A673 (cell line): ENCODE measurements around the gene ASTN2.

Experiments used
- CTCF ChIP-seq: fragments of 300-800, 200-600 bp; sonication (generic); conservative IDR thresholded peaks from 2 replicates; pipeline ENCODE4 v1.5.1; 2017; ENCODE audit warnings: low read depth, mild to moderate bottlenecking, antibody characterized with exemption, low read length, moderate library complexity, mixed read lengths
- EZH2 ChIP-seq: fragments of 200-600 bp; sonication (generic); IDR thresholded peaks from 2 replicates; pipeline ENCODE4 v1.6.1; 2017; ENCODE audit warnings: borderline replicate concordance, low read depth, mild to moderate bottlenecking, mixed read lengths, antibody characterized with exemption, low read length; ENCODE audit not compliant: poor library complexity, severe bottlenecking

- TF ChIP-seq CTCF (no peak), EZH2 (no peak)
Measured at GRCh38 chr9:116952436-116952810, 462.4 kb downstream of the ASTN2 start.
